ENCODE results near the gene APOA5.

DNA sequence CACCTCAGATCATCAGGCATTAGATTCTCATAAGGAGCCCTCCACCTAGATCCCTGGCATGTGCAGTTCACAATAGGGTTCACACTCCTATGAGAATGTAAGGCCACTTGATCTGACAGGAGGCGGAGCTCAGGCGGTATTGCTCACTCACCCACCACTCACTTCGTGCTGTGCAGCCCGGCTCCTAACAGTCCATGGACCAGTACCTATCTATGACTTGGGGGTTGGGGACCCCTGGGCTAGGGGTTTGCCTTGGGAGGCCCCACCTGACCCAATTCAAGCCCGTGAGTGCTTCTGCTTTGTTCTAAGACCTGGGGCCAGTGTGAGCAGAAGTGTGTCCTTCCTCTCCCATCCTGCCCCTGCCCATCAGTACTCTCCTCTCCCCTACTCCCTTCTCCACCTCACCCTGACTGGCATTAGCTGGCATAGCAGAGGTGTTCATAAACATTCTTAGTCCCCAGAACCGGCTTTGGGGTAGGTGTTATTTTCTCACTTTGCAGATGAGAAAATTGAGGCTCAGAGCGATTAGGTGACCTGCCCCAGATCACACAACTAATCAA lies 40.2 kb upstream of the APOA5 start:
- TF ChIP-seq, protein P1, sequence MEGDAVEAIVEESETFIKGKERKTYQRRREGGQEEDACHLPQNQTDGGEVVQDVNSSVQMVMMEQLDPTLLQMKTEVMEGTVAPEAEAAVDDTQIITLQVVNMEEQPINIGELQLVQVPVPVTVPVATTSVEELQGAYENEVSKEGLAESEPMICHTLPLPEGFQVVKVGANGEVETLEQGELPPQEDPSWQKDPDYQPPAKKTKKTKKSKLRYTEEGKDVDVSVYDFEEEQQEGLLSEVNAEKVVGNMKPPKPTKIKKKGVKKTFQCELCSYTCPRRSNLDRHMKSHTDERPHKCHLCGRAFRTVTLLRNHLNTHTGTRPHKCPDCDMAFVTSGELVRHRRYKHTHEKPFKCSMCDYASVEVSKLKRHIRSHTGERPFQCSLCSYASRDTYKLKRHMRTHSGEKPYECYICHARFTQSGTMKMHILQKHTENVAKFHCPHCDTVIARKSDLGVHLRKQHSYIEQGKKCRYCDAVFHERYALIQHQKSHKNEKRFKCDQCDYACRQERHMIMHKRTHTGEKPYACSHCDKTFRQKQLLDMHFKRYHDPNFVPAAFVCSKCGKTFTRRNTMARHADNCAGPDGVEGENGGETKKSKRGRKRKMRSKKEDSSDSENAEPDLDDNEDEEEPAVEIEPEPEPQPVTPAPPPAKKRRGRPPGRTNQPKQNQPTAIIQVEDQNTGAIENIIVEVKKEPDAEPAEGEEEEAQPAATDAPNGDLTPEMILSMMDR (conservative IDR thresholded peaks at IDR 0.05 in 1 of 2, IDR thresholded peaks at IDR 0.05 in 1 of 2; ENCODE audit: extremely low read depth in 1 of 2, insufficient read depth in 1 of 2, low read depth in 1 of 2, low read length in 2 of 2) = no peak
- TF ChIP-seq EZH2 (IDR thresholded peaks at IDR 0.05; ENCODE audit: borderline replicate concordance, low read length) = no peak
